GM21515 (cell line): ENCODE measurements around the gene BRICD5.

ENCODE experiments used
- ATAC-seq: cut with Tn5 transposase; IDR thresholded peaks from one replicate; pipeline ENCODE4 v1.9.1; 2021; ENCODE audit not compliant: unreplicated experiment

The BRICD5 gene

GRCh38 chr16:2183671-2184070 lies 27.0 kb downstream of the BRICD5 start:
- no peak for ATAC-seq

GRCh38 chr16:2181952-2182351 lies 28.7 kb downstream of the BRICD5 start:
- no peak for ATAC-seq

GRCh38 chr16:2180962-2181923 lies 29.4 kb downstream of the BRICD5 start:
- ATAC-seq = no peak

GRCh38 chr16:2180461-2180860 lies 30.2 kb downstream of the BRICD5 start:
- no peak for ATAC-seq

GRCh38 chr16:2179576-2179975 lies 31.1 kb downstream of the BRICD5 start:
- no peak for ATAC-seq

GRCh38 chr16:2179107-2179501 lies 31.6 kb downstream of the BRICD5 start:
- ATAC-seq = no peak

GRCh38 chr16:2178321-2179106 lies 32.1 kb downstream of the BRICD5 start:
- no peak for ATAC-seq

- no peak for ATAC-seq
Observed at GRCh38 chr16:2177561-2177960, 33.1 kb downstream of the BRICD5 start.

- no peak for ATAC-seq
Observed at GRCh38 chr16:2177101-2177500, 33.6 kb downstream of the BRICD5 start.

GRCh38 chr16:2176047-2176446 lies 34.6 kb downstream of the BRICD5 start:
- ATAC-seq = no peak

GRCh38 chr16:2175454-2175853 lies 35.2 kb downstream of the BRICD5 start:
- no peak for ATAC-seq

- ATAC-seq = no peak
Observed at GRCh38 chr16:2174396-2175131, 36.1 kb downstream of the BRICD5 start.

GRCh38 chr16:2173916-2174315 lies 36.7 kb downstream of the BRICD5 start:
- no peak for ATAC-seq

GRCh38 chr16:2173366-2173765 lies 37.3 kb downstream of the BRICD5 start:
- ATAC-seq = no peak

GRCh38 chr16:2172688-2173335 lies 37.9 kb downstream of the BRICD5 start:
- no peak for ATAC-seq

- ATAC-seq = no peak
Observed at GRCh38 chr16:2171601-2172178, 39.0 kb downstream of the BRICD5 start.

- ATAC-seq = no peak
Observed at GRCh38 chr16:2170587-2171435, 39.9 kb downstream of the BRICD5 start.

GRCh38 chr16:2170080-2170479 lies 40.6 kb downstream of the BRICD5 start:
- ATAC-seq = no peak

- ATAC-seq = no peak
Observed at GRCh38 chr16:2167068-2167638, 43.5 kb downstream of the BRICD5 start.
